NT2/D1 (cell line): ENCODE measurements around the gene RFTN1.

Source experiments
- SUZ12 ChIP-seq: IDR thresholded peaks from 2 replicates; pipeline ENCODE4 v1.6.1; 2011; ENCODE audit not compliant: insufficient read length, insufficient read depth; ENCODE audit errors: extremely low read depth
- ZNF274 ChIP-seq: IDR thresholded peaks from 2 replicates; pipeline ENCODE4 v1.6.1; 2011; ENCODE audit warnings: mild to moderate bottlenecking, low read depth, low read length

DNA sequence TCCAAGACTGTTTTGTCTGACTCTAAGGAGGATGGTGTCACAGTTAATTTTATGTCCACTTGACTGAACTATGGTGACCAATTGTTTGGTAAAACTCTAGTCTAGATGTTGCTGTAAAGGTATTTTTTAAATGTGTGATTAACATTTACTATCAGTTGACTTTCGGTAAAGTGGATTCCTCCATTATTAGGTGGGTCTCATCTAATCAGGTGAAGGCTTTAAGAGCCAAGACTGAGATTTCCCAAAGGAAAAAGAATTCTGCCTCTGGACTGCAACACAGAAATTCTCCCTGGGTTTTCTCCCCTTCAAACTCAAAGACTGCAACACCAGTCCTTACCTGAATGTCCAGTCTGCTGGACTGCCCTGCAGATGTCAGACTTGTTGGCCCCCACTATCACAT is 129.6 kb downstream of the RFTN1 start:
- TF ChIP-seq SUZ12 (no peak), ZNF274 (no peak)
